KOPT-K1 (cell line): ENCODE results near the gene ZNF862.

Source experiments
- H3K27ac ChIP-seq: fragments of 200-600 bp; sonication (generic); 2 replicates; pipeline ENCODE4 v1.5.1; 2016; ENCODE audit warnings: antibody characterized with exemption, mild to moderate bottlenecking, low read depth, low read length; ENCODE audit not compliant: poor library complexity, severe bottlenecking
- H3K36me3 ChIP-seq: fragments of 200-600 bp; sonication (generic); 2 replicates; pipeline ENCODE4 v1.5.1; 2017; ENCODE audit warnings: antibody characterized with exemption, mild to moderate bottlenecking, low read length, moderate library complexity; ENCODE audit not compliant: insufficient read depth
- H3K9me3 ChIP-seq: fragments of 200-600 bp; sonication (generic); 2 replicates; pipeline ENCODE4 v1.5.1; 2017; ENCODE audit warnings: antibody characterized with exemption, low read length, mild to moderate bottlenecking; ENCODE audit not compliant: insufficient read depth, poor library complexity, severe bottlenecking

ZNF862 gene

DNA sequence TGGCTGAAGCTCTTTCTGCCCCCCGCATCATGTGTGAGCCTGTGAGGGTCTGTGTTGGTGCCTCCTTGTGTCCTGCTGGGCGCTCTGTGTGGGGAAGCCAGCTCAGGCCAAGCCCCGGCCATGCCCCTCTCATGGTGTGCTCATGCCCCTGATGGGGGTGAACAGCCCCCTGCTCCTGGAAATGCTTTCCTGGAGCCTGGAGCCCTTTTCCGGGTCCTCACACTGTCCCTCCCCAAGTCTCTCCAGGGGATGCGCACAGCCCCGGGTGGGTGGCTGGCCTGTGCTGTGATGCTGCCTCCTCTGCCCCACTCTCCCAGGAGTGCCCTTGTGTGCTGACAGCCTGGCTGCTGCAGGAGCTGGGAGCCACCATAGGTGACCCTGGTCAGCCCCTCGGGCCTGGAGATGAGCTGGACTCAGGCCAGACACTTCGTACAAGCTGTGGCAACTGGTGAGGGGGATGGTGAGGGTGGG is 20.8 kb upstream of the ZNF862 start:
- Histone ChIP-seq H3K9me3 (no peaks in the 10 kb centered on the region), H3K27ac (no peak overlapping the region)

DNA sequence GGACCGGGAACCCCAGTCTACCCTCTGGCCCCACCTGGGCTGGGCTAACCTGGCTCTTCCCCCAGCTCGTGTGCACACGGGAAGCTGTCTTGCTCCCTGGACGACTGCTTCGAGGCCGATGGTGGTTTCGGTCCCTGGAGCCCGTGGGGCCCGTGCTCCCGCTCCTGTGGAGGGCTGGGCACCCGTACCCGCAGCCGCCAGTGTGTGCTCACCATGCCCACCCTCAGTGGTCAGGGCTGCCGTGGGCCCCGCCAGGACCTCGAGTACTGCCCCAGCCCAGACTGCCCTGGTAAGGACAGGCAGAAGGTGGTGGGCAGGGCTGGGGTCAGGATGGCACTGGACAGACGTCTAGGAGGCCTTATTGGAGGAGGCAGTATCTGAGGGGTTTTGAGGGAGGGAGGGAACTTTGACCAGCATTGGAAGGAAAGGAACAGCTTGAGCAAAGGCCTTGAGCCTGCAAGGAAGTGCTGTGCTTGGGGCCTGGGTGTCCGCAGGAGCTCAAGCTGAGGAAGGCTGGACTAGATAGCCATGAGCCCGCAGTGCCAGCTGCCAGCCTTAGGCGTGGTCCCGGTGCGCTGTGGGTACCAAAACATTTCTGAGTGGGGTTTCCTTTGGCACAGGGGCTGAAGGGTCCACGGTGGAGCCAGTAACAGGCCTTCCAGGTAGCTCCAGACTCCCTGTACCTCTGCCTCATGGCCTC is 20.2 kb upstream of the ZNF862 start:
- no peak overlapping the region for H3K27ac ChIP-seq
- no peaks in the 10 kb centered on the region for H3K9me3 ChIP-seq
- no peaks in the 10 kb centered on the region for H3K36me3 ChIP-seq

More for the DNA sequence above, 20.8 kb upstream of the ZNF862 start:
- H3K36me3 ChIP-seq: no peaks in the 10 kb centered on the region

DNA sequence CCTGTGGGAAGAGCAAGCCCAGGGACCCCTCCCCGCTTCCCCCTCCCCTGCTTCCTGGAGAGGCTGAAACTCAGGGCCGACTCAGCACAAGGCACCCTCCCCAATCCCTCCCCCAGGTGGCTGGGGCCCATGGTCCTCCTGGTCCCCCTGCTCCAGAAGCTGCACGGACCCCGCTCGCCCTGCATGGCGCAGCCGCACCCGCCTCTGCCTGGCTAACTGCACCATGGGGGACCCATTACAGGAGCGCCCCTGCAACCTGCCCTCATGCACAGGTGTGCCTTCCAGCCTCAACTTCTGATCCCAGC is 19.7 kb upstream of the ZNF862 start:
- H3K27ac ChIP-seq: no peak overlapping the region
- H3K36me3 ChIP-seq: no peaks in the 10 kb centered on the region
- H3K9me3 ChIP-seq: no peaks in the 10 kb centered on the region

DNA sequence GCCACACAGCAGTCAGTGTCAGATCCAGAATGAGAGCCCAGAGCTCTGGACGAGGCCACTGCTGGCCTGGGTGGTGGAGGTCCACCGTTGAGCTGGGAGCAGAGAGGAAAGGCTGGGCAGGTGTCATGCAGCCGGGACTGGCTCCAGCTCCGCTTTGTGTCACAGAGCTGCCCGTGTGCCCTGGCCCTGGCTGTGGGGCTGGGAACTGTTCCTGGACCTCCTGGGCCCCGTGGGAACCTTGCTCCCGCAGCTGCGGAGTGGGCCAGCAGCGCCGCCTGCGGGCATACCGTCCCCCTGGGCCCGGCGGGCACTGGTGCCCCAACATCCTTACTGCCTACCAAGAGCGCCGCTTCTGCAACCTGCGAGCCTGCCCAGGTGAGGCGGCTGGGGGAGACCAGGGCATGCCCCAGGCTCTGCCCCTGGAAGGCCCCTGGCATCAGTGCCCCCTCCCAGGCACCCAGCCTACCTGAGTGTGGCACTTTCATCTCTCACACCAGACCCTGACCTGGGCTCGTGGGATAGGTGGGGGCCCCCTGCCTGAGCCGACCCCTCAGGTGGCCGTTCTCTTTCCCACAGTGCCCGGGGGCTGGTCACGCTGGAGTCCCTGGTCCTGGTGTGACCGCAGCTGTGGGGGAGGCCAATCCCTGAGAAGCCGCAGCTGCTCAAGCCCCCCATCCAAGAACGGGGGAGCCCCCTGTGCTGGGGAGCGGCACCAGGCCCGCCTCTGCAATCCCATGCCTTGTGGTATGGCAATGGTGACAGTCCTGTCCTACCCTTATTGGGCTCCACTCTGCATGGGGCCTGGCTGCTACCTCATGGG is 18.8 kb upstream of the ZNF862 start:
- H3K36me3 ChIP-seq: no peaks in the 10 kb centered on the region
- no peak overlapping the region for H3K27ac ChIP-seq
- H3K9me3 ChIP-seq: no peaks in the 10 kb centered on the region

DNA sequence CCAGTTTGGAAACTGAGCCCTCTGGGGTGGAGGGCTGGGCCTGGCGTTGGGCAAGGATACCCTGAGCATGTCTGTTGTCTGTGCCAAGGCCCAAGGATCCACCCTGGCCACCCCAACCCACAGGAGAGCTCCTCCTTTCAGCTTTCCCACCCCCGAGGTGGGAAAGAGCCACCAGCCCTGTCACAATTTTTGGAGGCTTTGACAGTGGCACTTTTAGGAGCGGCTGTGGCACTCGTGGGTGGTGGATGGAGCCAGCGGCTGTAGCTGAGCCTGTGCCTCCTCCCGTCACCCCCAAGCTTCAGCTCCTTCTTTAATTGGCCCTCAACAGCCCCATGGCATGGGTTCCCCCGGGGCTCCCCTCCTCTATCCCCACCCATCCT is 18.2 kb upstream of the ZNF862 start:
- Histone ChIP-seq H3K9me3 (no peaks in the 10 kb centered on the region), H3K36me3 (no peaks in the 10 kb centered on the region), H3K27ac (no peak overlapping the region)

GRCh38 chr7:149820622-149821190 is 17.5 kb upstream of the ZNF862 start:
- no peaks in the 10 kb centered on the region for H3K9me3 ChIP-seq
- H3K36me3 ChIP-seq: no peaks in the 10 kb centered on the region
- H3K27ac ChIP-seq: no peak overlapping the region

DNA sequence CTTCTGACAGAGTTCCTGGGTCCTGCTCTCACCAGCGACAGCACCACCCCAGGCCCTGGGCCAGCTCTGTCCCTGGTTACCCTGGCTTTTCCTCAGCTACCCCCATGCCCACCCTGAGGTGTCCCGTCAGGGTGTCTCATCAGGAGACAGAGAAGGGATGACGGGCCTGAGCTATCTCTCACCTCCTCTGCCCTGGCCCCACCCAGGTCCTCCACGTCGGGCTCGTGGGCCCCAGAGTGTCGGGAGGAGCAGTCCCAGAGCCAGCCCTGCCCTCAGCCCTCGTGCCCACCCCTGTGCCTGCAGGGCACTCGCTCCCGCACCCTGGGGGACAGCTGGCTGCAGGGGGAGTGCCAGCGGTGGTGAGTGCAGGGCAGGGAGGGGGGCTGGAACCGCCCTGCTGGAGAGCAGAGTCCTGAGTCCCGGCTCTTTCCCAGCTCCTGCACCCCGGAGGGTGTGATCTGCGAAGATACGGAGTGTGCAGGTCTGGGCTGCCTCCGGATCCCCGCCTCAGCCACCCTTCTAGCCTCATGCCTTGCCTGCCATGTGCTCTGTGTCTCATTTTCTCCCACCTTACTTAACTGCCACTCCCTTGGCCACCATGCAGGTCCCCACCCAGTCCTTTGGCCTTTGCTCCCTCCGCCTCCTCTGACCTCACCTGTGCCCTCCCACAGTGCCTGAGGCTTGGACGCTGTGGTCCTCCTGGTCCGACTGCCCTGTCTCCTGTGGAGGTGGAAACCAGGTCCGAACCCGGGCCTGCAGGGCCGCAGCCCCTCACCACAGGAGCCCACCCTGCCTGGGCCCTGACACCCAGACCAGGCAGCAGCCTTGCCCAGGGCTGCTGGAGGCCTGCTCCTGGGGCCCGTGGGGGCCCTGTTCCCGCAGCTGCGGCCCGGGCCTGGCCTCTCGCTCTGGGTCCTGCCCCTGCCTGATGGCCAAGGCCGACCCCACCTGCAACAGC is 16.7 kb upstream of the ZNF862 start:
- Histone ChIP-seq H3K9me3 (no peaks in the 10 kb centered on the region), H3K36me3 (no peaks in the 10 kb centered on the region), H3K27ac (no peak overlapping the region)

GRCh38 chr7:149822353-149822943 is 15.7 kb upstream of the ZNF862 start:
- H3K9me3 ChIP-seq: no peaks in the 10 kb centered on the region
- H3K27ac ChIP-seq: no peak overlapping the region
- no peaks in the 10 kb centered on the region for H3K36me3 ChIP-seq

DNA sequence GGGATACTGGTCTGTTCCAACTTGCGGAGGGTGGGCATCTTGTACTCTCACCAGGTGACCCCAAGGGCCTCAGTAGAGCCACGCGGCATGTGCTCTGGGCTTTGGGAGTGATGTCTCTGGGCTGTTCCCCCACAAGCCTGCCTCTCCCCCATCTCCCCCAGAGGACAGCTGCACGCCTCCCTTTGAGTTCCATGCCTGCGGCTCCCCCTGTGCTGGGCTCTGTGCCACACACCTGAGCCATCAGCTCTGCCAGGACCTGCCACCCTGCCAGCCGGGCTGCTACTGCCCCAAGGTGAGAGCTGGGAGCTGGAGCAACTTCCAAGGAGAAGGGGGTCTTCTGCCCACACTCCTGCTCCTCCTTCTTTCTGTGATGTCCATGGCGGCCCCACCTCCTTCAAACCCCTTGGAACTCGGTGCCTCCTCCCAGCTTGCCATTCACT is 15.0 kb upstream of the ZNF862 start:
- H3K27ac ChIP-seq: no peak overlapping the region
- H3K9me3 ChIP-seq: no peaks in the 10 kb centered on the region
- no peaks in the 10 kb centered on the region for H3K36me3 ChIP-seq

DNA sequence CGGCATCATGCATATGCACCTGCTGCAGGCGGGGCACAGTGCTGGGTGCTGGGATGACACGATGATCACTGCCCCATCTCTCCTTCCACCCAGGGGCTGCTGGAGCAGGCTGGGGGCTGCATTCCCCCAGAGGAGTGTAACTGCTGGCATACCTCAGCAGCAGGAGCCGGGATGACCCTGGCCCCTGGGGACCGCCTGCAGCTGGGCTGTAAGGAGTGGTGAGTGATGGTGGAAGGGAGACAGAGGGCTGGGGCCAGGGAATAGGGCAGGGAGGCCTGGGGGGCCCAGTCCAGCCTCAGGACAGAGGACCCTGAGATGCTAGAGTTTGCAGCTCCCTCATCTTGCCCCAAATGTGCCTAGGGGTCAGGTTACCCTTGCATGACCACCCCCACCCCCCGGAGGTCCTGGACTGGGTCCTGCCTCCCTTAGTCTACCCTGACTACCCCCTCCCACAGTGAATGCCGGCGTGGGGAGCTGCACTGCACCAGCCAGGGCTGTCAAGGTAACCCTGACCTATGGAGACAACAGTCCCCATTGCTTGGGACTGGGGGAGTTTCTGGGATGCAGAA is 14.5 kb upstream of the ZNF862 start:
- no peaks in the 10 kb centered on the region for H3K9me3 ChIP-seq
- no peaks in the 10 kb centered on the region for H3K36me3 ChIP-seq
- no peak overlapping the region for H3K27ac ChIP-seq

DNA sequence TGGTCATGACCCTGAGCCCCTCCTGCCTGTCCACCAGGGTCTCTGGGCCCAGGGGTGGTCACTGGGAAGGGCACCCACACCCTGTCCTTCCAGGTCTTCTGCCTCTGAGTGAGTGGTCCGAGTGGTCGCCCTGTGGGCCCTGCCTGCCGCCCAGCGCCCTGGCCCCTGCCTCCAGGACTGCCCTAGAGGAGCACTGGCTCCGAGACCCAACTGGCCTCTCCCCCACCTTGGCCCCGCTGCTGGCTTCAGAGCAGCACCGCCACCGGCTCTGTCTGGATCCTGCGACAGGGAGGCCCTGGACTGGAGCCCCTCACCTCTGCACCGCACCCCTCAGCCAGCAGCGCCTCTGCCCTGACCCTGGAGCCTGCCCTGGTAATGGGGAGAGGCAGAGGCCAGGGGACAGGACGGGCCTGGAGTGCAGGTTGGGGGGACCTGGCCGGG is 13.9 kb upstream of the ZNF862 start:
- Histone ChIP-seq H3K27ac (no peak overlapping the region), H3K36me3 (no peaks in the 10 kb centered on the region), H3K9me3 (no peaks in the 10 kb centered on the region)

DNA sequence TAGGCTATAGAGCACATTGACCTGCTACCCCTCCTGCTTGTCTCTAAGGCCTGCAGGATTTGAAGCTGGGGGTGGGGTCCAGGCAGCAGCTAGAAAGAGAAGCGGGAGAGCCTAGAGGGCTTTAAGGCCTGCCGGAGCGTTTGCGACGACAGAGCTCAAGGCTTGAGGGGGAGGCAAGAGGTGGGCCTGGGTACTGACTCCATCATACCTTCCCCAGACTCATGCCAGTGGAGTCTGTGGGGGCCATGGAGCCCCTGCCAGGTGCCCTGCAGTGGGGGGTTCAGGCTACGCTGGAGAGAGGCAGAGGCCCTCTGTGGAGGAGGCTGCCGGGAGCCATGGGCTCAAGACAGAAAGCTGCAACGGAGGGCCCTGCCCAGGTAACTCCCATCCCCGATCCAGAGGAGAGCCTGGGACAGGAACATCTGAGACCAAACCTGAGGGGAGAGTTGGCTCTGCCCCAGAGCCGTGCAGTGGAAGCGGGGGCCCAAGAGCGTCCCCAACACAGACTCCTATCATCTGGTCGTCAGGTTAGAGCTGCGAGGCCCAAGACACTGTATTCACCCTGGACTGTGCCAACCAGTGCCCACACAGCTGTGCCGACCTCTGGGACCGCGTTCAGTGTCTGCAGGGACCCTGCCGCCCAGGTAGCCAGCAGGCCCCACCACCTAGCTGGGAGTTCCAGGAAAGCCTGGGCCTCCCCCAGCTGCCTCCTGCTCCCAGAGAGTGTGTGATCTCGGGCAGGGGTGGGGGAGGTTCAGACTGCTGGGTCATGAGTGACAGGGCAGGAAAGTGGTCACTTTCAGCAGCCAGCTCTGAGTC is 13.2 kb upstream of the ZNF862 start:
- Histone ChIP-seq H3K27ac (no peak overlapping the region), H3K9me3 (no peaks in the 10 kb centered on the region), H3K36me3 (no peaks in the 10 kb centered on the region)

DNA sequence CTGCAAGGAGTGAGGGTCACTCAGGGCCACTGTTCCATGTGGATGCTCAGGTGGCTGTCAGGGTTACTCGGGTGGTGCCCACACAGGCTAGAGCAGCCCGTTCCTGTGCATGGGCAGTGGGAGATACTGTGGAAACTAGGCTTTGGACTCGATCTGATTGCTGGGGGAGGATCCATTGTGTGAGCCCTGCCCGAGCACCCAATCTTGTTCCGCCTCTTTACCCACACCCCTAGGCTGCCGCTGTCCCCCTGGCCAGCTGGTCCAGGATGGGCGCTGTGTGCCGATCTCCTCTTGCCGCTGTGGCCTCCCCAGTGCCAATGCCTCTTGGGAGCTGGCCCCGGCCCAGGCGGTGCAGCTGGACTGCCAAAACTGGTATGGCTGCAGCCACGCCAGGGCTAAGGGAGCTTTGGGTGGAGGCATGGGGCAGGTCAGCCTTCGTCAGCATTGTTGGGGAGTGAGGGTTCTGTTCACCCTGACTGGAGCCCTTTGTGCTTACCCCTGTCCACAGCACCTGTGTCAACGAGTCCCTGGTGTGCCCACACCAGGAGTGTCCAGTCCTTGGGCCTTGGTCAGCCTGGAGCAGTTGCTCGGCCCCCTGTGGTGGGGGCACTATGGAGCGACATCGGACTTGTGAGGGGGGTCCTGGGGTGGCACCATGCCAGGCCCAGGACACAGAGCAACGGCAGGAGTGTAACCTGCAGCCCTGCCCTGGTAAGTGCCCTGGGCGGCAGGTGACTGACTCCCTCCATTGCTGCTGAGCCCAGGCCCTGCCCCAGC is 12.4 kb upstream of the ZNF862 start:
- Histone ChIP-seq H3K36me3 (no peaks in the 10 kb centered on the region), H3K27ac (no peak overlapping the region), H3K9me3 (no peaks in the 10 kb centered on the region)
